ENCODE data around the gene KCNG4. TPM values are rescaled to one million over a fixed set of nuclear protein-coding genes. Genes with fewer than 3 reads are reported as not detected.

KCNG4 gene
- total RNA-seq, 2 donors from 2014 or later, result not detected

DNA sequence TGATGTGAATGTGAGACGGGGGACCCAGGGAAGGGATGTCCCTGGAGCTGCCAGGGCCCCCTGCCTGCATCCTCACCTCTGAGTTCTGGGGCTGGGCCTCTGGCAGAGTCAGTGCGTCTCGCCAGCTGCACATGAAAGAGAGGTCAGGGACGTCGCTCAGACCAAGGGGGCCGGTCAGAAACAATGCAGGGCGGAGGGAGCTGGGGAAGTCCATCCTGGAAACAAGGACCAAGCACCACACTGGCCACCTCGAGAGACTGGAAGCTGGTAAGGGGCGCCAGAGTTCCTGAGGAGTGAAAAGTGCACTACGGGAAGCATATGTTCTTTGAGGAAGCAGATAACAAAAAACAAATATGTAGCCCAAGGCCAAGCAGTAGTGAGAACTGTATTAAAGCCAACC, 55.0 kb downstream of the KCNG4 start:
- TF ChIP-seq, protein P1, sequence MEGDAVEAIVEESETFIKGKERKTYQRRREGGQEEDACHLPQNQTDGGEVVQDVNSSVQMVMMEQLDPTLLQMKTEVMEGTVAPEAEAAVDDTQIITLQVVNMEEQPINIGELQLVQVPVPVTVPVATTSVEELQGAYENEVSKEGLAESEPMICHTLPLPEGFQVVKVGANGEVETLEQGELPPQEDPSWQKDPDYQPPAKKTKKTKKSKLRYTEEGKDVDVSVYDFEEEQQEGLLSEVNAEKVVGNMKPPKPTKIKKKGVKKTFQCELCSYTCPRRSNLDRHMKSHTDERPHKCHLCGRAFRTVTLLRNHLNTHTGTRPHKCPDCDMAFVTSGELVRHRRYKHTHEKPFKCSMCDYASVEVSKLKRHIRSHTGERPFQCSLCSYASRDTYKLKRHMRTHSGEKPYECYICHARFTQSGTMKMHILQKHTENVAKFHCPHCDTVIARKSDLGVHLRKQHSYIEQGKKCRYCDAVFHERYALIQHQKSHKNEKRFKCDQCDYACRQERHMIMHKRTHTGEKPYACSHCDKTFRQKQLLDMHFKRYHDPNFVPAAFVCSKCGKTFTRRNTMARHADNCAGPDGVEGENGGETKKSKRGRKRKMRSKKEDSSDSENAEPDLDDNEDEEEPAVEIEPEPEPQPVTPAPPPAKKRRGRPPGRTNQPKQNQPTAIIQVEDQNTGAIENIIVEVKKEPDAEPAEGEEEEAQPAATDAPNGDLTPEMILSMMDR (IDR thresholded peaks at IDR 0.05), result no peak
- Histone ChIP-seq H3K27ac (peak overlapping the region in 1 of 2 donors; percentile 64), H3K4me1 (peaks cover 0 to 36% of the 10 kb centered on the region in 2 donors), H3K27me3 (no peaks in the 10 kb centered on the region), H3K9me3 (no peaks in the 10 kb centered on the region), H3K4me3 (peak overlapping the region in 1 of 2 donors; percentile 88), H3K36me3 (peaks cover 42% of the 10 kb centered on the region)
- no peak for DNase-seq (ENCODE audit: low spot score)

DNA sequence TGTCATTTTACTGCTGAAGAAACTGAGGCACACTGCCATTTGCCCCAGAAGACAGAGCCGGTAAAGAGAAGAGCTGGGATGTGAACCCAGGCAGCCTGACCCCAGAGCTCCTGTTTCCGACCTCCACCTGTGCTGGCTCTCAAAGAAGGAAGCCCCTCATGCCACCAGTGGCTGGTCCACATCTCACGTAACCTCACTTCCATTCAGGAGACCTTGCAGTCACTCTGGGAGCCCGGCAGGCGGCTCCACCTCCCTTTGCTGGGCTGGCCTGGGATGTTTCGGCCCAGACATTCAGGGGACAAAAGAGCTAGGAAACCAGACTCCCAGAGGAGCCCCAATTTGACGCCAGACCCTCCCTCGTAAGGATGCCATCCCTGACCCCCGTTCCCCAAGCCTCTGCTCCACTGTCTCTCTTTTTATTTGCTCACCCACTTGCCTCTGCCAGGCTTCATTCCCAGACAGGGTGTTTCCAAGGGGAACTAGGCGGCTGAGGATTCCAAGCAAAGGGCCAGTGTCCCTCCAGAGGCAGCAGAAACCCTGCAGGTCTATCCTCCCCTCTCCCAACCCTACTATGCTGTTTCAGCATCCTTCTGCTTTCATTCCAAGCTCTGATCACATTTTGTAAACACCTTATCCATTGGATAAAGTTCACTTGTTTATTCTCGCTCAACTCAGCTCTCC, 55.8 kb downstream of the KCNG4 start:
- peak overlapping the region in 1 of 2 donors; percentile 64 for H3K27ac ChIP-seq
- H3K4me3 ChIP-seq, result no peak overlapping the region
- TF ChIP-seq, protein P1 (IDR thresholded peaks at IDR 0.05), result peak in 1 of 2 donors; percentile 50
- H3K9me3 ChIP-seq, result no peaks in the 10 kb centered on the region
- peaks cover 0 to 40% of the 10 kb centered on the region in 2 donors for H3K4me1 ChIP-seq
- H3K27me3 ChIP-seq, result no peaks in the 10 kb centered on the region
- DNase-seq (ENCODE audit: low spot score), result no peak
- peaks cover 49% of the 10 kb centered on the region for H3K36me3 ChIP-seq

DNA sequence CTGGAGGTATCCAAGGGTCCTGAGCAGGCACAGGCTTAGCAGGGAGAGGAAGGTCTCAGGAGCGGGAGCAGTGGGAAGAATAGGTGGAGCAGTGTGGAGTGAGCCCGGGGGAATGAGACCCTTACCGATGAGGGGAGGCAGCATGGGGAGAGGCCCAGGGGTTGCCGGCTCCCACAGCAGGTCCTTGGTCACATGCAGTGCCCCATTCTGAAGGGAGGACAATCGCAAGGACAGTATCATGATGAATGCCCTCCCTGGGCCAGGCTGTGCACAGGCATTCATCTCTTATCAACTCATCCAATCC, 56.3 kb downstream of the KCNG4 start:
- H3K9me3 ChIP-seq, result no peaks in the 10 kb centered on the region
- peaks cover 0 to 43% of the 10 kb centered on the region in 2 donors for H3K4me1 ChIP-seq
- TF ChIP-seq, protein P1 (IDR thresholded peaks at IDR 0.05), result no peak
- peak overlapping the region in 1 of 2 donors; percentile 64 for H3K27ac ChIP-seq
- no peak overlapping the region for H3K4me3 ChIP-seq
- H3K36me3 ChIP-seq, result peaks cover 53% of the 10 kb centered on the region
- DNase-seq (ENCODE audit: low spot score), result no peak
- H3K27me3 ChIP-seq, result no peaks in the 10 kb centered on the region

DNA sequence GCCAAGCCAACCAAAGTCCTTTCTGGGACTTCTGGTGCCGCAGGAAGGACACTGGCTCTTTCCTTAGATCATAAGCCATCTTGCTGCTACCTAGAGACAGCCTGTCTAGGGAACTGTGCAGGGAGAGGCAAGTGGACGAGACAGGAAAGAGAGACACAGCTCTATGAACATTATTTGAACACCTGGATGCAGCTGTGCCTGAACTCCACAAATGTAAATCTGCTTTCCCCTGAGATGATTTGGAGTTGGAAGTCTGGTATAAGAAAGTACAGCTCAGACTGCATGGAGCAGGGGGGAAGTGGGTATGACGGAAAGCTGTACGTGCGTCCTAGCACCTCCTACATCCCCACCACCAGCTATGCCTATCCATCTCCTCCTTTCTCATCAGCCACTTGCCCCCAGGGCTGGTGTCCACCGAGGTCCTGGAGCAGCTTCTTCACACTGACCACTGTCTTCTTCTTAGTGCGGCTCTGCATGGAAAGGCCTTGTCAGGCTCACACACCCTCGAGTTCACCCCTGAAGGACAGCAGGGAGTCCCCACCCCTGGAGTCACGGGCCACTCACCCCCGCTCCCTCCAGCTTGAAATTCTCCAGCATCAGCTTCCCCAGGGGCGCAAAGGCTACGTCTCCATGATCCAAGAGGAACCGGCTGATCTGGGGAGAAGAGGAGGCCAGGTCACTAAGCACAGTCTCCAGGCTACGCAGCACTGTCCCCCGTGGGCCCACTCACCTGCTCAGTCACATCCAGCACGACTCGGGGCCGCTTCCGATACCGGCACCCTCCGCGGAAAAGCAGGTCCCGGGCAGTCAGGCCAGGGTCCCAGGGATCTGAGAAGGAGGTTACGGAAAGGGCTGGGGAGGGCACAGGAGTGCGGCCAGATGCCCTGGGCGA, 56.9 kb downstream of the KCNG4 start:
- Histone ChIP-seq H3K27ac (peak overlapping the region in 1 of 2 donors; percentile 64), H3K27me3 (no peaks in the 10 kb centered on the region), H3K9me3 (no peaks in the 10 kb centered on the region), H3K4me1 (peaks cover 0 to 49% of the 10 kb centered on the region in 2 donors), H3K4me3 (no peak overlapping the region), H3K36me3 (peaks cover 53% of the 10 kb centered on the region)
- TF ChIP-seq, protein P1 (IDR thresholded peaks at IDR 0.05), result no peak
- no peak for DNase-seq (ENCODE audit: low spot score)

DNA sequence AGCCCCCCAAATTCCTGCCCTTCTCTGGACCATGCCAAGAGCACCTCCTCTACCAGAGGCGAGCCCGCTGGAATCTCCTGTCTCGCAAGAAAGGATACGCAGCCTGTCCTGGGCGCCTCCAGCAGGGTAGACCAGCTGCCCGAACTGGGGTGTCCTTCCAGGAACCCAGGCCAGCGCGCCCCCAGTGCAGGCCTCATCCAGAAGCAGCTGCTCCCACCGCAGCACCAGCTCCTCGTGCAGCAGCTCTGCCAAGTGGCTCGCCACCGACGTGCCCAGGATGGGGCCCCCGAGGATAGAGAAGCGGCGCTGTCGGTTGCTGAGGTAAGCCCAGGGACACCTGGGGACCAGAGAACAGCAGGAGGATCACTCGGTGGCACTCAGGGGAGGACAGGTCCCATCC, 57.7 kb downstream of the KCNG4 start:
- Histone ChIP-seq H3K27me3 (no peaks in the 10 kb centered on the region), H3K27ac (no peak overlapping the region), H3K4me3 (no peak overlapping the region), H3K9me3 (no peaks in the 10 kb centered on the region), H3K36me3 (peaks cover 53% of the 10 kb centered on the region), H3K4me1 (peaks cover 0 to 54% of the 10 kb centered on the region in 2 donors)
- TF ChIP-seq, protein P1 (IDR thresholded peaks at IDR 0.05), result no peak
- DNase-seq (ENCODE audit: low spot score), result no peak

Measured in right atrium auricular region (tissue), 2 donors.